ENCODE measurements around the gene CPLX3. TPM values are rescaled to one million over a fixed set of nuclear protein-coding genes. Genes with fewer than 3 reads are reported as not detected.

The CPLX3 gene
- total and polyA plus RNA-seq, 10 of the 15 experiments (the other 5 are each of a cell fraction or from before 2014, with no cell fraction given): 0.02 to 0.04 TPM; not detected in 8

DNA sequence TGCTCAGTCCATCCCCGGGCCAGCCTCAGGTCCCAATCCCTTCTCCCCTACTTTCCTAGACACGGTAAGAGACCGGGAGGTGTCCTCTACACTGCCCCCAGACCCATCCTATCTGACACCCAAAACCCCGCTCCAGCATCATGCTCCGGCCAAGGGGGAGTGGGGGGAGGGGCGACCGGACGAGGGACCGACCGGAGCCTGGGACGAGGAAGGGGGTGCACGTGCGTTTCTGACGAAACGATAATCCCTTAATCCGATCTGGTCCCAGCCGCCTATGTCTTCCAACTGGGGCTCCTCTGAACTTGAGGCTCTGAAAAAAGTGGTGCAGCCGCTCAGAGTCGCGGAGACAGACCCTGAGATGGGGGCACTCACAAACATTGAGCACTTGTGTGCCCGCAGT, 494 bp downstream of the CPLX3 start:
- H3K4me1 ChIP-seq (ENCODE audit: control insufficient read depth, insufficient read depth, low read length): no peaks in the 10 kb centered on the region
- ChIA-PET CTCF (interaction anchor here (0.6 to 6.3 kb wide), 4 partner anchors 9 to 75 kb away, joined by 3 to 53 read pairs (median 4); no protein-coding TSS in a partner anchor), RAD21 (ENCODE audit: unreplicated experiment) (interaction anchor here (1.0 kb wide), 1 partner anchor 58 kb away, joined by 3 read pairs; no protein-coding TSS in a partner anchor), POLR2A (no interaction called here), SMC1A (ENCODE audit: uncharacterized antibody, unreplicated experiment) (interaction anchor here (0.8 to 1.9 kb wide), 3 partner anchors 17 to 56 kb away, joined by 3 to 9 read pairs (median 6); no protein-coding TSS in a partner anchor)
- in situ Hi-C loops (cut with MboI) (no loop called here), intact Hi-C loops (cut with micrococcal nuclease; ENCODE audit: unreplicated experiment) (no loop called here)
- 62% methylated on average over 21 of the region's 21 CpGs for WGBS (ENCODE audit: insufficient coverage, insufficient replicate concordance, low lambda C conversion rate, missing lambda C conversion rate)
- H3K36me3 ChIP-seq (ENCODE audit: control insufficient read depth in 2 of 2, insufficient read depth in 2 of 2, low read length in 1 of 2): no peaks in the 10 kb centered on the region
- no peaks in the 10 kb centered on the region for H3K79me2 ChIP-seq (ENCODE audit: control insufficient read depth, insufficient read depth, low read length)
- H3K27me3 ChIP-seq (replicated peaks in 1 of 2; ENCODE audit: control insufficient read depth in 2 of 2, insufficient read depth in 2 of 2, low read length in 1 of 2): peaks cover 0 to 16% of the 10 kb centered on the region in 2 experiments; a peak in 3 of 4 replicates
- ATAC-seq (no peak), FAIRE-seq (no peak), DNase-seq (ENCODE audit: low read depth, low spot score) (no peak)
- no peak overlapping the region for H3K4me2 ChIP-seq (ENCODE audit: control insufficient read depth, insufficient read depth)
- no peaks in the 10 kb centered on the region for H3K9me3 ChIP-seq (replicated peaks; ENCODE audit: control insufficient read depth, insufficient read depth, low read length)
- no TSS peak for BruUV-seq (replicated peaks)
- H3K27ac ChIP-seq (ENCODE audit: control insufficient read depth, insufficient read depth): no peak overlapping the region
- H3K9ac ChIP-seq (ENCODE audit: control insufficient read depth, insufficient read depth, low read length): no peak overlapping the region
- H2AFZ ChIP-seq (ENCODE audit: control insufficient read depth, low read depth, low read length): no peak overlapping the region
- no peak for TF ChIP-seq NR2C2 (IDR thresholded peaks at IDR 0.05; ENCODE audit: borderline replicate concordance, control insufficient read depth, insufficient read length, low read depth)
- TF ChIP-seq TARDBP (IDR thresholded peaks at IDR 0.05; ENCODE audit: borderline replicate concordance): no peak
- TF ChIP-seq, protein P1, sequence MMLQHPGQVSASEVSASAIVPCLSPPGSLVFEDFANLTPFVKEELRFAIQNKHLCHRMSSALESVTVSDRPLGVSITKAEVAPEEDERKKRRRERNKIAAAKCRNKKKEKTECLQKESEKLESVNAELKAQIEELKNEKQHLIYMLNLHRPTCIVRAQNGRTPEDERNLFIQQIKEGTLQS (IDR thresholded peaks at IDR 0.05; ENCODE audit: borderline replicate concordance, extremely low read depth, low read depth, low read length): no peak
- no peak for TF ChIP-seq MTA2 (IDR thresholded peaks at IDR 0.05; ENCODE audit: low read depth)
- no peak for TF ChIP-seq KDM1A (IDR thresholded peaks at IDR 0.05; ENCODE audit: borderline replicate concordance)
- no peak for TF ChIP-seq GABPA (IDR thresholded peaks at IDR 0.05; ENCODE audit: low read depth)
- TF ChIP-seq POLR2AphosphoS5 (IDR thresholded peaks at IDR 0.05; ENCODE audit: low read length): no peak
- TF ChIP-seq, protein P2, sequence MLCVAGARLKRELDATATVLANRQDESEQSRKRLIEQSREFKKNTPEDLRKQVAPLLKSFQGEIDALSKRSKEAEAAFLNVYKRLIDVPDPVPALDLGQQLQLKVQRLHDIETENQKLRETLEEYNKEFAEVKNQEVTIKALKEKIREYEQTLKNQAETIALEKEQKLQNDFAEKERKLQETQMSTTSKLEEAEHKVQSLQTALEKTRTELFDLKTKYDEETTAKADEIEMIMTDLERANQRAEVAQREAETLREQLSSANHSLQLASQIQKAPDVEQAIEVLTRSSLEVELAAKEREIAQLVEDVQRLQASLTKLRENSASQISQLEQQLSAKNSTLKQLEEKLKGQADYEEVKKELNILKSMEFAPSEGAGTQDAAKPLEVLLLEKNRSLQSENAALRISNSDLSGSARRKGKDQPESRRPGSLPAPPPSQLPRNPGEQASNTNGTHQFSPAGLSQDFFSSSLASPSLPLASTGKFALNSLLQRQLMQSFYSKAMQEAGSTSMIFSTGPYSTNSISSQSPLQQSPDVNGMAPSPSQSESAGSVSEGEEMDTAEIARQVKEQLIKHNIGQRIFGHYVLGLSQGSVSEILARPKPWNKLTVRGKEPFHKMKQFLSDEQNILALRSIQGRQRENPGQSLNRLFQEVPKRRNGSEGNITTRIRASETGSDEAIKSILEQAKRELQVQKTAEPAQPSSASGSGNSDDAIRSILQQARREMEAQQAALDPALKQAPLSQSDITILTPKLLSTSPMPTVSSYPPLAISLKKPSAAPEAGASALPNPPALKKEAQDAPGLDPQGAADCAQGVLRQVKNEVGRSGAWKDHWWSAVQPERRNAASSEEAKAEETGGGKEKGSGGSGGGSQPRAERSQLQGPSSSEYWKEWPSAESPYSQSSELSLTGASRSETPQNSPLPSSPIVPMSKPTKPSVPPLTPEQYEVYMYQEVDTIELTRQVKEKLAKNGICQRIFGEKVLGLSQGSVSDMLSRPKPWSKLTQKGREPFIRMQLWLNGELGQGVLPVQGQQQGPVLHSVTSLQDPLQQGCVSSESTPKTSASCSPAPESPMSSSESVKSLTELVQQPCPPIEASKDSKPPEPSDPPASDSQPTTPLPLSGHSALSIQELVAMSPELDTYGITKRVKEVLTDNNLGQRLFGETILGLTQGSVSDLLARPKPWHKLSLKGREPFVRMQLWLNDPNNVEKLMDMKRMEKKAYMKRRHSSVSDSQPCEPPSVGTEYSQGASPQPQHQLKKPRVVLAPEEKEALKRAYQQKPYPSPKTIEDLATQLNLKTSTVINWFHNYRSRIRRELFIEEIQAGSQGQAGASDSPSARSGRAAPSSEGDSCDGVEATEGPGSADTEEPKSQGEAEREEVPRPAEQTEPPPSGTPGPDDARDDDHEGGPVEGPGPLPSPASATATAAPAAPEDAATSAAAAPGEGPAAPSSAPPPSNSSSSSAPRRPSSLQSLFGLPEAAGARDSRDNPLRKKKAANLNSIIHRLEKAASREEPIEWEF (IDR thresholded peaks at IDR 0.05; ENCODE audit: insufficient replicate concordance, low read depth, low read length): no peak
- TF ChIP-seq HDAC6 (IDR thresholded peaks at IDR 0.05; ENCODE audit: unreplicated experiment): no peak
- TF ChIP-seq ZNF622 (IDR thresholded peaks at IDR 0.05): no peak
- TF ChIP-seq SRF (IDR thresholded peaks at IDR 0.05; ENCODE audit: low read depth in 2 of 2, low read length in 2 of 2): no peak
- no peak for TF ChIP-seq HDAC2 (IDR thresholded peaks at IDR 0.05)
- TF ChIP-seq SIN3A (IDR thresholded peaks at IDR 0.05; ENCODE audit: low read depth, low read length): no peak
- no peaks in the 10 kb centered on the region for H4K20me1 ChIP-seq (ENCODE audit: control insufficient read depth, insufficient read depth)
- no peak overlapping the region for H3K4me3 ChIP-seq

Measured in GM12878 (cell line).